Naive thymus-derived CD8-positive, alpha-beta T cell (primary cell): ENCODE results near the gene STK11IP. TPM values are rescaled to one million over a fixed set of nuclear protein-coding genes. Genes with fewer than 3 reads are reported as not detected.

ENCODE experiments used
- ATAC-seq, 2 donors: fragments of 150-1000 bp; cut with Tn5 transposase in 1 of 2; sonication (Bioruptor Pico), chemical (Tn5 transposase) in 1 of 2; 1 replicate in 1 of 2; 2 replicates in 1 of 2; pipeline ENCODE4 v1.10.0; 2021; ENCODE audit warnings: mild to moderate bottlenecking in 2 of 2, moderate library complexity in 2 of 2
- POLR2A ChIA-PET: fragments of 350-600 bp; sonication (Branson Sonifier 250); formaldehyde crosslinking; loops from one replicate; lab custom pipeline; 2021; ENCODE audit warnings: antibody characterized with exemption; lab: Charles Lee
- DNase-seq, 10 donors: peaks; one replicate each; pipeline versions ENCODE4 v3.0.0 to v3.0.0-alpha.2; 2020 to 2022
- H3K27ac Mint-ChIP-seq, 10 donors: one replicate each; pipeline ENCODE4 v1.8.0; 2020 to 2022; ENCODE audit warnings: mild to moderate bottlenecking in 10 of 10, mixed read lengths in 10 of 10, moderate library complexity in 4 of 10, inconsistent platforms in 1 of 10
- H3K27me3 Mint-ChIP-seq, 5 donors: one replicate each; pipeline ENCODE4 v1.8.0; 2021 to 2022; ENCODE audit warnings: mixed read lengths in 5 of 5
- H3K36me3 Mint-ChIP-seq, 3 donors: one replicate each; pipeline ENCODE4 v1.8.0; 2020 to 2022; ENCODE audit warnings: mixed read lengths in 3 of 3, mild to moderate bottlenecking in 2 of 3, inconsistent platforms in 1 of 3
- H3K4me1 Mint-ChIP-seq, 4 donors: one replicate each; pipeline ENCODE4 v1.8.0; 2021 to 2022; ENCODE audit warnings: mixed read lengths in 4 of 4
- H3K4me3 Mint-ChIP-seq, 10 donors: one replicate each; pipeline ENCODE4 v1.8.0; 2020 to 2022; ENCODE audit warnings: mild to moderate bottlenecking in 10 of 10, mixed read lengths in 10 of 10, moderate library complexity in 6 of 10, inconsistent platforms in 1 of 10
- H3K9me3 Mint-ChIP-seq, 9 donors: one replicate each; pipeline ENCODE4 v1.8.0; 2020 to 2022; ENCODE audit warnings: mixed read lengths in 9 of 9, mild to moderate bottlenecking in 3 of 9, inconsistent platforms in 1 of 9, moderate library complexity in 1 of 9
- polyA plus RNA-seq, 3 donors: library from polyadenylated mRNA; unstranded; fragments of 300-500 nt; fragmentation: Illumina TruSeq; gene quantifications; one replicate each; pipeline ENCODE4 v1.2.3, GENCODE V29; 2021
- total RNA-seq, 8 experiments: library from RNA in 2 of 8; stranded (reverse) in 2 of 8; gene quantifications; one replicate each; pipeline ENCODE4 v1.2.3 and lab custom pipeline; 2021 to 2026

The STK11IP gene
- total and polyA plus RNA-seq, 5 experiments from 2014 or later = 5.4 to 50.2 (median 9.3) TPM

GRCh38 chr2:219574484-219575311, 23.0 kb upstream of the STK11IP start:
- POLR2A ChIA-PET = no interaction called here
- Mint-ChIP-seq H3K4me3 (no peak overlapping the region), H3K36me3 (no peaks in the 10 kb centered on the region), H3K27ac (no peak overlapping the region), H3K4me1 (peaks cover 0 to 2% (median under 1%) of the 10 kb centered on the region in 4 donors), H3K9me3 (no peaks in the 10 kb centered on the region), H3K27me3 (peaks cover 19 to 60% (median 31%) of the 10 kb centered on the region in 5 donors)
- ATAC-seq = no peak
- no peak for DNase-seq

DNA sequence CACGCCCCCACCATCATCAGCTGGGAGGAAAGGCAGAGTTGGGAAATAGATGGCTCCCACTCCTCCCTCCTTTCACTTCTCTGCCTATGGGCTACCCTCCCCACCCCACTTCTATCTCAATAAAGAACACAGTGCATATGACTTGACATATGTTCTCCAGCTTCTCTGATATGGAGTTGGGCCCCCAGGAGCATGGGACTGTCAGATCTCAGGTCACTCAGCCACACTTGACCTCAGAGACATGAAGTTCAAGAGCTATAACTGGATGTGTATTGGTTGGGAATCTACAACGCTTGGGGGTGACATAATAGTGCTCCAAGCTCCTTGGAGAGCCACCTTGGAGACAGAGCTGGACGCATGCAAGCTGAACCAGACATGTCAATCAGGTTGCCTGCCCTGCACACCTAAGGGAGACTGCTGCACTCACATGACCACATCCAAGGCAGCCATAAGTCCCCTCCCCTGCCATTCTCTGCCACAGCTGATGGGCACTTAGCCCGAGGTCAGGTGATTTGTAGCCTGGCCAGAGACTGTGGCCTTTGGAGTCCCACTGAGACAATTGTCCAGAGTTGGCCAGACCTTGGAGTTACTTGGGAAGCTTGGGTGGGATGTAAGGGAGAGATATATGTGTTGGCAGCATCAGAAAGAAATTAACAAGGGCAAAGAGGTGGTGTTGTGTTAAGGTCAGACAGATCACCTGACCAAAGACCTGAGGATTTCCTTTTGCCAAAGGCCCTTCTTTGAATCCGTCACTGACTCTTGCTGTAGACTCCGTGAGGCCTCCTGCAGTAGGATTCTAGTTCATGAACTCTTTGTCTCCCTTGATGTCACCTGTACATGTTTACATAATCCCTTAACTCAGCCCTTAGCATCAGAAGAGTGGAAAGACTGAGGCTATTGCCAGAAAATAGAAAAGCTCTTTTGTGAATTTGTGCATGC, 21.8 kb upstream of the STK11IP start:
- POLR2A ChIA-PET = no interaction called here
- H3K9me3 Mint-ChIP-seq = no peaks in the 10 kb centered on the region
- H3K4me3 Mint-ChIP-seq = no peak overlapping the region
- no peak overlapping the region for H3K27ac Mint-ChIP-seq
- peaks cover 18 to 55% (median 30%) of the 10 kb centered on the region in 5 donors for H3K27me3 Mint-ChIP-seq
- ATAC-seq (no peak), DNase-seq (no peak)
- peaks cover 0 to 2% (median under 1%) of the 10 kb centered on the region in 4 donors for H3K4me1 Mint-ChIP-seq
- no peaks in the 10 kb centered on the region for H3K36me3 Mint-ChIP-seq

- Mint-ChIP-seq H3K4me3 (no peak overlapping the region), H3K36me3 (no peaks in the 10 kb centered on the region), H3K27me3 (peaks cover 17 to 50% (median 28%) of the 10 kb centered on the region in 5 donors), H3K27ac (no peak overlapping the region), H3K9me3 (no peaks in the 10 kb centered on the region), H3K4me1 (peaks cover 0 to 1% (median under 1%) of the 10 kb centered on the region in 4 donors)
- POLR2A ChIA-PET = no interaction called here
- no peak for DNase-seq
- ATAC-seq = no peak
Observed at GRCh38 chr2:219576505-219577388, 20.9 kb upstream of the STK11IP start.

DNA sequence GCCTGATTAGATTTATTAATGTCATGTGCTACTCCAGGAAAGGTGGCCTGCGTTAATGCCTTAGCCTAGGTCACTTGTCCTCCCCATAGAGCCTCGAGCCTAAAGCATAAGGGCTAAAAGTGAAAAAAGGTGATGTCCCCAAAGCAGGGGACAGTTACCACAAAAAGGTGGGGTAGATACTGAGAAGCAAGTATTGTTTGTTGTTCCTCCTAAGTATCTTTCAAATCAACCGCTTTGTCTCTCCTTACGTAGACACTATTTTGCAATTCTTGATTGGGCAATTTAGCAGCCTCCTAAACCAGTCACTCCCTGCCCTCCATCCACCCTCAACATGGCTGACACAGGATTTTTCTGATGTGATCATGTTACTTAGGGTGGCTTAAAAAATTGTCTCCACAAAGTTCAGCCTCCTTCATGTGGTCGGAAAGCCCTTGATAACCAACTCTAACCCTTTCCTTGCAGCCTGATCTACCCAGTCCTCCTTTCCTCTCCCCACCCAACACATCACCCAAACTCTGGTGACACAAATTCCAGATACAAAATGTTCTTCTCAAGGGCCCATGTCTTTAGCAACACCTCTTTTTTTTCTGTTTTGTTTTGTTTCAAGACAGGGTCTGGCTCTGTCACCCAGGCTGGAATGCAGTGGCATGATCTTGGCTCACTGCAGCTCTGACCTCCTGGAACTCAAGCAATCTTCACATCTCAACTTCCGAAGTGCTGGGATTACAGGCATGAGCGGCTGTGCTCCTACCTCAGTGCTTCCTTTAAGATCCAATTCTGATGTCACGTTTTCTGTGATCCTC, 18.6 kb upstream of the STK11IP start:
- H3K36me3 Mint-ChIP-seq = no peaks in the 10 kb centered on the region
- DNase-seq (no peak), ATAC-seq (no peak)
- no peaks in the 10 kb centered on the region for H3K4me1 Mint-ChIP-seq
- POLR2A ChIA-PET = interaction anchor here (0.5 kb wide), 1 partner anchor 12 kb away, joined by 4 read pairs; no protein-coding TSS in a partner anchor
- no peaks in the 10 kb centered on the region for H3K9me3 Mint-ChIP-seq
- H3K4me3 Mint-ChIP-seq = no peak overlapping the region
- H3K27me3 Mint-ChIP-seq = peaks cover 10 to 31% (median 17%) of the 10 kb centered on the region in 5 donors
- H3K27ac Mint-ChIP-seq = no peak overlapping the region

GRCh38 chr2:219581346-219581745, 16.3 kb upstream of the STK11IP start:
- H3K4me1 Mint-ChIP-seq = no peaks in the 10 kb centered on the region
- DNase-seq = no peak
- no peak overlapping the region for H3K27ac Mint-ChIP-seq
- POLR2A ChIA-PET = no interaction called here
- H3K27me3 Mint-ChIP-seq = peaks cover 8 to 21% (median 15%) of the 10 kb centered on the region in 5 donors
- H3K4me3 Mint-ChIP-seq = no peak overlapping the region
- no peaks in the 10 kb centered on the region for H3K36me3 Mint-ChIP-seq
- peaks cover 0 to 2% (median 0%) of the 10 kb centered on the region in 9 donors for H3K9me3 Mint-ChIP-seq
- ATAC-seq = no peak

DNA sequence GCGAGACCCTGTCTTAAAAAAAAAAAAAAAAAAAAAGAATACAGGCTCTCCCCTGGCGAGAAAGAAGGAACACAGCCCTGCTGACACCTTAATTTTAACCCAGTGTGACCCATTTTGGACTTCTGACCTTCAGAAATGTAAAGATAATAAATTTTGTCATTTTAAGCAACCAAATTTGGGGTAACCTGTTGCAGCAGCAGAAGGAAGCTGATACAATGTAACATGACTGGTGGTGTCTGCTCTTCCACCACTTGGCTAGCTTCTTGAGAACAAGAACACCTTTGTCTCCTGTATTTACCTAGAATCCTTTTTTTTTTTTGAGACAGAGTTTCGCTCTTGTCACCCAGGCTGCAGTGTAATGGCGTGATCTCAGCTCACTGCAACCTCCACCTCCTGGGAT, 6.6 kb upstream of the STK11IP start:
- POLR2A ChIA-PET = interaction anchor here (0.7 kb wide), 1 partner anchor 12 kb away, joined by 4 read pairs; no protein-coding TSS in a partner anchor
- Mint-ChIP-seq H3K36me3 (no peaks in the 10 kb centered on the region), H3K4me3 (no peak overlapping the region), H3K27me3 (peaks cover under 1 to 18% (median 15%) of the 10 kb centered on the region in 5 donors), H3K9me3 (peaks cover 0 to 2% (median 0%) of the 10 kb centered on the region in 9 donors), H3K4me1 (peaks cover 0 to 2% (median 0%) of the 10 kb centered on the region in 4 donors), H3K27ac (no peak overlapping the region)
- DNase-seq = no peak
- ATAC-seq = no peak

GRCh38 chr2:219592736-219593135, 4.9 kb upstream of the STK11IP start:
- H3K4me1 Mint-ChIP-seq = peaks cover 2 to 8% (median 4%) of the 10 kb centered on the region in 4 donors
- no peaks in the 10 kb centered on the region for H3K36me3 Mint-ChIP-seq
- DNase-seq (no peak), ATAC-seq (no peak)
- peaks cover 0 to 2% (median 0%) of the 10 kb centered on the region in 9 donors for H3K9me3 Mint-ChIP-seq
- POLR2A ChIA-PET = no interaction called here
- H3K27ac Mint-ChIP-seq = peak overlapping the region in 1 of 10 donors; percentile 54
- H3K27me3 Mint-ChIP-seq = peaks cover 0 to 14% (median 14%) of the 10 kb centered on the region in 5 donors
- H3K4me3 Mint-ChIP-seq = no peak overlapping the region

- POLR2A ChIA-PET = no interaction called here
- Mint-ChIP-seq H3K4me3 (no peak overlapping the region), H3K27me3 (peaks cover 0 to 14% (median 14%) of the 10 kb centered on the region in 5 donors), H3K27ac (no peak overlapping the region), H3K4me1 (peaks cover 4 to 12% (median 7%) of the 10 kb centered on the region in 4 donors), H3K36me3 (no peaks in the 10 kb centered on the region), H3K9me3 (peaks cover 0 to 2% (median 0%) of the 10 kb centered on the region in 9 donors)
- ATAC-seq (no peak), DNase-seq (no peak)
Observed at GRCh38 chr2:219593154-219593553, 4.5 kb upstream of the STK11IP start.

DNA sequence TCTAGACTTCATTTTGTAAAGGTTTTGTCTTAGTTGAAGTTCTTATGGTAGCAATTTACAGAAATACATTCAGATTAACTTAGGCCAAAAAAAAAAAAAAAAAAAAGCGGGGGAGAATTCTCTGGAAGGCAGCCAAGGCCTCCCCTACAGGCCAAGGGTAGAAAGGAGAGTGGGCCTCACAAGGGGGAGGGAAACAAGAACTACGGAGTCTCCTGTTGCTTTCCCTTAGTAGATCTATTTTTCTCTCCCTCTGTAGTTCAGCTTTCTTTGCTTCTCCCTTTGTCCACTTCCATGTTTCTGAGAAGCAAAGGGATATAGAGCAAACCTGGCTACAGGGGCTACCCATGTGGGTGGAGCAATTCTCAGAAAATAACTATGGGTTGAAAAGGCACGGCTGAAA, 2.4 kb upstream of the STK11IP start:
- Mint-ChIP-seq H3K27me3 (peaks cover 0 to 14% (median 12%) of the 10 kb centered on the region in 5 donors), H3K36me3 (no peaks in the 10 kb centered on the region), H3K4me1 (peaks cover 5 to 23% (median 21%) of the 10 kb centered on the region in 4 donors), H3K4me3 (peak overlapping the region in 4 of 10 donors; percentile 2 to 41 (median 26)), H3K9me3 (no peaks in the 10 kb centered on the region), H3K27ac (peak overlapping the region in 1 of 10 donors; percentile 31)
- no peak for DNase-seq
- ATAC-seq = no peak
- POLR2A ChIA-PET = no interaction called here

GRCh38 chr2:219596954-219597551, 604 bp upstream of the STK11IP start:
- Mint-ChIP-seq H3K36me3 (peaks cover 0 to 15% (median 8%) of the 10 kb centered on the region in 3 donors), H3K27ac (peak overlapping the region; percentile 90 to 99 (median 96)), H3K9me3 (no peaks in the 10 kb centered on the region), H3K27me3 (peaks cover 0 to 13% (median 12%) of the 10 kb centered on the region in 5 donors), H3K4me1 (peaks cover 7 to 23% (median 22%) of the 10 kb centered on the region in 4 donors), H3K4me3 (peak overlapping the region; percentile 93 to 99 (median 96))
- POLR2A ChIA-PET = interaction anchor here (1.2 kb wide), 1 partner anchor 39 kb away, joined by 3 read pairs; no protein-coding TSS in a partner anchor
- DNase-seq (no peak), ATAC-seq (peak; percentile 5 to 12)
